MV-4-11 (cell line): ENCODE measurements around the gene MRAS.

Experiments
- DNase-seq: peaks from one replicate; lab custom pipeline; 2025; lab: John Stamatoyannopoulos, UW

Gene MRAS

GRCh38 chr3:138347960-138348753, at the start of gene MRAS:
MRAS (plus strand) TSS chr3:138348579; CDS start chr3:138372884, 24,305 bp downstream.
- DNase-seq: peak; percentile 72

- DNase-seq: no peak
These were observed 47.7 kb upstream of the MRAS start for GRCh38 chr3:138300647-138301046.

- DNase-seq: no peak
These were observed 44.9 kb upstream of the MRAS start for GRCh38 chr3:138303474-138303873.

- DNase-seq: no peak
These were observed 40.5 kb upstream of the MRAS start for GRCh38 chr3:138307899-138308298.

- DNase-seq: no peak
These were observed 39.6 kb upstream of the MRAS start for GRCh38 chr3:138308783-138309182.

- DNase-seq: no peak
These were observed 37.9 kb upstream of the MRAS start for GRCh38 chr3:138310494-138310893.

GRCh38 chr3:138314751-138315150, 33.6 kb upstream of the MRAS start:
- no peak for DNase-seq

GRCh38 chr3:138317687-138318086, 30.7 kb upstream of the MRAS start:
- no peak for DNase-seq

- DNase-seq: no peak
These were observed 24.4 kb upstream of the MRAS start for GRCh38 chr3:138323971-138324370.

- DNase-seq: no peak
These were observed 22.4 kb upstream of the MRAS start for GRCh38 chr3:138325990-138326389.

- no peak for DNase-seq
These were observed 21.3 kb upstream of the MRAS start for GRCh38 chr3:138326866-138327595.

GRCh38 chr3:138327831-138328230, 20.5 kb upstream of the MRAS start:
- no peak for DNase-seq

- peak; percentile 80 for DNase-seq
These were observed 20.0 kb upstream of the MRAS start for GRCh38 chr3:138328341-138328740.

GRCh38 chr3:138329127-138329983, 19.0 kb upstream of the MRAS start, which contains the start of gene NME9:
NME9 (minus strand) TSS chr3:138329851; CDS start chr3:138329335, 516 bp downstream.
- peak; percentile 51 for DNase-seq

- DNase-seq: no peak
These were observed 18.4 kb upstream of the MRAS start for GRCh38 chr3:138329984-138330293.

- peak; percentile 15 for DNase-seq
These were observed 17.1 kb upstream of the MRAS start for GRCh38 chr3:138331143-138331894.

- peak; percentile 50 for DNase-seq
These were observed 15.8 kb upstream of the MRAS start for GRCh38 chr3:138332472-138333073.

- DNase-seq: no peak
These were observed 13.8 kb upstream of the MRAS start for GRCh38 chr3:138334608-138335007.

GRCh38 chr3:138336454-138336999, 11.9 kb upstream of the MRAS start:
- DNase-seq: no peak

GRCh38 chr3:138338244-138338643, 10.1 kb upstream of the MRAS start:
- DNase-seq: no peak

- DNase-seq: no peak
These were observed 9.6 kb upstream of the MRAS start for GRCh38 chr3:138338811-138339210.
